Measurements from ENCODE around the gene MRPL21.
"Not testable (repeated sequence)": the region's sequence is repeated elsewhere in the genome, so short reads cannot be mapped to it uniquely, and the experiment has no call there.

Gene MRPL21

GRCh38 chr11:68878022-68878421 is 25.6 kb downstream of the MRPL21 start:
- H3K27ac ChIP-seq, result no peak overlapping the region

GRCh38 chr11:68872216-68873003 is 31.2 kb downstream of the MRPL21 start:
- DNase-seq (ENCODE audit: low read depth, low spot score), result no peak
- no peak overlapping the region for H3K27ac ChIP-seq

More at GRCh38 chr11:68878022-68878421, 25.6 kb downstream of the MRPL21 start:
- DNase-seq (ENCODE audit: low read depth, low spot score), result no peak

- DNase-seq (ENCODE audit: low read depth, low spot score), result no peak
- no peak overlapping the region for H3K27ac ChIP-seq
Observed at GRCh38 chr11:68870470-68870869, 33.2 kb downstream of the MRPL21 start.

- H3K27ac ChIP-seq, result no peak overlapping the region
- DNase-seq (ENCODE audit: low read depth, low spot score), result no peak
Observed at GRCh38 chr11:68868221-68868835, 35.3 kb downstream of the MRPL21 start.

DNA sequence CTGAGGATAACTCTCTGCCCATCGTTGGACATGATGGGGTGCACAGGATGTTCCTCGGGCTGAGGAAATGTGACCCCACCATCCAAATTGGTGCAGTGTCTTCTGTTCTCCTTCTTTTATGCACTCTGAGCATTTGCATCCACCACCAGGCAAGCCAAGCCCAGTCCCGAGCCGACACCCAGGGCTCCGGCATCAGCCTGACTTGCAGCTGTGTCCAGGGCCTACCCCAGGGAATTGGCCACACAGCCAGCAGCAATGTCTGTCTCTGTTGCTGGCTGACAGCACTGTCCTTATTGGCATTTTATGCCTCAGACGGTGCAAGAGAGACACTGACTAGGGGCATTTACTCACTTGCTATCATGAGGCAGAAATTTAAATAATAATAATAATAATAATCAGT is 36.6 kb downstream of the MRPL21 start:
- no peak for DNase-seq (ENCODE audit: low read depth, low spot score)
- no peak overlapping the region for H3K27ac ChIP-seq

- DNase-seq (ENCODE audit: low read depth, low spot score), result no peak
- H3K27ac ChIP-seq, result no peak overlapping the region
Observed at GRCh38 chr11:68865241-68865640, 38.4 kb downstream of the MRPL21 start.

- no peak for DNase-seq (ENCODE audit: low read depth, low spot score)
- H3K27ac ChIP-seq, result no peak overlapping the region
Observed at GRCh38 chr11:68863553-68864265, 39.9 kb downstream of the MRPL21 start.

- H3K27ac ChIP-seq, result no peak overlapping the region
- no peak for DNase-seq (ENCODE audit: low read depth, low spot score)
Observed at GRCh38 chr11:68862421-68862820, 41.2 kb downstream of the MRPL21 start.

DNA sequence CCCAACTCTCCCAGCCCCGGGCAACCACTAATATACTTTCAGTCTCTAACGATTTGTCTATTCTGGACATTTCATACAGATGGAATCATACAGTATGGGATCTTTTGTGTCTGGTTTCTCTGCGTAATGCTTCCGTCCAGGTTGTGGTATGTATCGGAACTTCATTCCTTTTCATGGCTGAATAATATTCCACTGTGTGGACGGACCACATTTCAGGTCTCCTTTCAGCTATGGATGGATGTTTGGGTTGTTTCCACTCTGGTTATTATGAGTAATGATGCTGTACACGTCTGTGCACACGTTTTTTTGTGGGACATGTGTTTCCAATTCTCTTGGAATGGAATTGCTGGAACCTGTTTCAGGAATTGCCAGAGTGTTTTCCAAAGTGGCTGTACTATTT is 44.5 kb downstream of the MRPL21 start:
- H3K27ac ChIP-seq, result no peak overlapping the region
- DNase-seq (ENCODE audit: low read depth, low spot score), result no peak

- H3K27ac ChIP-seq, result no peak overlapping the region
- DNase-seq (ENCODE audit: low read depth, low spot score), result no peak
Observed at GRCh38 chr11:68857037-68857586, 46.5 kb downstream of the MRPL21 start.

- DNase-seq (ENCODE audit: low read depth, low spot score); H3K27ac ChIP-seq: not testable (repeated sequence)
Observed at GRCh38 chr11:68856425-68857030, 47.1 kb downstream of the MRPL21 start.

GRCh38 chr11:68855205-68855981 is 48.2 kb downstream of the MRPL21 start:
- no peak for DNase-seq (ENCODE audit: low read depth, low spot score)
- H3K27ac ChIP-seq, result no peak overlapping the region

DNA sequence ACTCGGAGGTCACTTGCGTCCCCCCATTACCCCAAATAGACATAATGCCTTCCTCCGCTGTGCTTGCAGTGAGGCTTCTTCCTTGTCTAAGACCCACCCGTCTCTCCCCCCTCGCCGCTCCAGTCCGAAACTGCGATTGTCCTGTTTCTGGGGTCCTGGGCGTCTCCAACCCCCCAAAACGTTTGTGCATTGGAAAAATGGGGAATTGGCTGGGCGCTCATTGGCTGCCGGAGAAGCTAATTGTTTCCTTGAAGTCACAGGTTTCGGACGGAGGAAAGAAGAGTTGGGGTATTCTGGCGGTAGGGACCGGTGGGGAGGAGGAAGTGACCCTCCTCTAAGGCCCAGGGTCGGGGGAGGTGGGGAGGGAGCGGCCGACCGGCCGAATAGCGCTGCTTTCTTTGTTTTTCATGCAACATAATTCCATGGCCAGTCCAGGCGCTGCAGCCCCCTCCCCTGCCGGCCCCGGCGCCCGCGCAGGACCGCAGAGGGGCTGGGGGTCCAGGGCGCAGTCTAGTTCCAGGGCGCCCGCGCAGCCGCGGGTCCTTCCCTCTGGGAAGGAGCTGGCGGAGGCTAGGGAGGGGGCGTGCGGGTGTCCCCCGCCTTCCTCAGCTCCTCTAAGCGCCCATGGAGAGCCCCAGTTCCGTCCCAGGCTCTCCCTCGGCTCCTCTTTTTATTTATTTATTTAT is 49.2 kb downstream of the MRPL21 start:
- no peak overlapping the region for H3K27ac ChIP-seq
- DNase-seq (ENCODE audit: low read depth, low spot score), result no peak

DNA sequence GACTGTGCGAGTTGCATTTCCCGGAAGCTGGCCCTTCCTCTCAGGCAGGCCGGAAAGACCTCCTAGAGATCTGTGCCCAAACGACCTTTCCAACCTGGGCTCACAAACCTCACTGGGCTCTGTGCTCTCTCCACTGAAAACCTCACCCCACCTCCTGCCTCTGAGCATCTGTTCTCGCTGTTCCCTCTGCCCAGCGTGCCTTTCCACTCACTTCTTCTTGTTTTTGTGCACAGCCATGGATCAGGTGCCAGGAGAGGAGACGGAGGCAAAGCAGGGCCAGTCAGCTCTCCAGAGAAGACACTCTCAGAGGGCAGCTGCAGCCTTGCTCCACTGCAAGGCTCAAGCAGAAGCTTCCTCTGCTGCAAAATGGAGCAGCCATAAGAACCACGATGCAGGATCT is 51.0 kb downstream of the MRPL21 start:
- no peak overlapping the region for H3K27ac ChIP-seq
- DNase-seq (ENCODE audit: low read depth, low spot score), result no peak

DNA sequence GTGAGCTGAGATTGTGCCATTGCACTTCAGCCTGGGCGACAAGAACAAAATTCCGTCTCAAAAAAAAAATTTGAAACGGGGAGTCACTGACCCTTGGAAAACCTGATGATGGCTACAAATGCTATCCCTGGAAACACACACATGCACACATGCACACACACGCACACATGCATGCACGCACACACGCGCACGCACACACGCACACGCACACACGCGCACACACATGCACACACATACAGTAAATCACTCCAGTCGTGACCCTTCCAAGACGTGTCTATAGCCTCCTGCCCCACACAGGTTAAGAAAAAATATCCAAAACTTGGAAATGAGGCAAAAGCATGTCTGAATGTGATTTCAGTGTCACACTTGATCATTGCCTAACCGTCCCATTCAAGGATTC is 55.2 kb downstream of the MRPL21 start:
- no peak overlapping the region for H3K27ac ChIP-seq
- DNase-seq (ENCODE audit: low read depth, low spot score), result no peak

- no peak for DNase-seq (ENCODE audit: low read depth, low spot score)
Observed at GRCh38 chr11:68847395-68847794, 56.2 kb downstream of the MRPL21 start.

GRCh38 chr11:68845351-68846002 is 58.2 kb downstream of the MRPL21 start:
- DNase-seq (ENCODE audit: low read depth, low spot score), result no peak
- H3K27ac ChIP-seq, result no peak overlapping the region

More at GRCh38 chr11:68847395-68847794, 56.2 kb downstream of the MRPL21 start:
- no peak overlapping the region for H3K27ac ChIP-seq

DNA sequence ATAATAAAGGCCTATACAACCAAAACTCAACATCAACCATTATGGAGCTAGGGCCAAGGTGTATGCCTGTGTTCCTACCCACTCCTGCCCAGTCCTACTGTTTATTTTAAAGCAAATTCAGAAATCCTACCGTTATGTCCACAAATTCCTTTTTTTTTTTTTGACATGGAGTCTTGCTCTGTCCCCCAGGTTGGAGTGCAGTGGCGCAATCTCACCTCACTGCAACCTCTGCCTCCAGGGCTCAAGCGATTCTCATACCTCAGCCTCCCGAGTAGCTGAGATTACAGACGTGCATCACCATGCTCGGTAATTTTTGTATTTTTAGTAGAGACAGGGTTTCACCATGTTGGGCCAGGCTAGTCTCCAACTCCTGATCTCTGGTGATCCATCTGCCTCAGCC is 58.8 kb downstream of the MRPL21 start:
- DNase-seq (ENCODE audit: low read depth, low spot score), result no peak

DNA sequence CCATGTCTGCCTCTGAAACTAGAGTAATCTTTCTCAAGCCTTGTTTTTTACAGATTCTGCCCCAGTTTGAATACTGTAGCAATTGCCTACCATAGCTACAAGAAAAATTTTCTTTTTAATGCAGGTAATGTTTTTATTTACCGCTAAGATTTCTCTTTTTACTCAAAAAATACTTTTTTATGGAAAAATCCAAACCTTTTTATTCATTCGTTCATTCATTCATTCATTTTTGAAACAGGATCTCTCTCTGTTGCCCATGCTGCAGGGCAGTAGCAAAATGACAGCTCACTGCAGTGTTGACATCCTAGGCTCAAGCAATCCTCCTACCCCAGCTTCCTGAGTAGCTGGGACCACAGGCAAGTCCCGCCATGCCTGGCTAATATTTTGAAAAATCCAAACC is 59.3 kb downstream of the MRPL21 start:
- DNase-seq (ENCODE audit: low read depth, low spot score), result no peak
- H3K27ac ChIP-seq, result no peak overlapping the region

More for the DNA sequence above, 58.8 kb downstream of the MRPL21 start:
- H3K27ac ChIP-seq, result no peak overlapping the region
